ENCODE results near the gene FIG4.

GRCh38 chr6:109840034-109840433, 148.9 kb downstream of the FIG4 start:
- TF ChIP-seq EP300 (IDR thresholded peaks at IDR 0.05) (no peak), ESRRA (IDR thresholded peaks at IDR 0.05; ENCODE audit: borderline replicate concordance, low read length) (no peak), CTCF (IDR thresholded peaks at IDR 0.05) (no peak), USF2 (IDR thresholded peaks at IDR 0.05) (no peak), NR3C1 (IDR thresholded peaks at IDR 0.05) (no peak), MAX (IDR thresholded peaks at IDR 0.05) (no peak), REST (IDR thresholded peaks at IDR 0.05) (no peak), JUN (IDR thresholded peaks at IDR 0.05) (no peak), CHD2 (IDR thresholded peaks at IDR 0.05; ENCODE audit: low read length, partially characterized antibody) (no peak), POLR2A (IDR thresholded peaks at IDR 0.05; ENCODE audit: low read length) (no peak), JUNB (IDR thresholded peaks at IDR 0.05) (no peak), RAD21 (conservative IDR thresholded peaks at IDR 0.05 in 1 of 2, IDR thresholded peaks at IDR 0.05 in 1 of 2) (no peak)

Measured in A549 (cell line).